Body of pancreas (tissue), 4 donors: ENCODE measurements around the gene RIN3. TPM values are rescaled to one million over a fixed set of nuclear protein-coding genes. Genes with fewer than 3 reads are reported as not detected.

Source experiments
- ATAC-seq: fragments of 150-250 bp; one replicate; pipeline ENCODE4 v1.9.1; 2016
- DNase-seq, 4 donors: peaks; one replicate each; pipeline ENCODE4 v3.0.0-alpha.2; 2019
- H3K27ac ChIP-seq, 4 donors: fragments of 200-600 bp; sonication (generic); 1 replicate in 3 of 4; 2 replicates in 1 of 4; pipeline versions ENCODE4 v1.5.1 to v1.6.1; 2016 to 2019; ENCODE audit warnings: mild to moderate bottlenecking in 1 of 4, mixed read lengths in 1 of 4, moderate library complexity in 1 of 4
- H3K27me3 ChIP-seq, 2 donors: fragments of 200-600 bp; sonication (generic); one replicate each; pipeline ENCODE4 v1.6.0; 2016; ENCODE audit warnings: mild to moderate bottlenecking in 1 of 2
- H3K36me3 ChIP-seq, 2 donors: fragments of 200-600 bp; sonication (generic); replicated peaks in 1 of 2; 2 replicates each; pipeline ENCODE4 v1.5.1; 2016; ENCODE audit warnings: low read depth in 2 of 2; ENCODE audit not compliant: insufficient read depth in 1 of 2
- H3K4me1 ChIP-seq: fragments of 200-600 bp; sonication (generic); one replicate; pipeline ENCODE4 v1.6.0; 2016
- H3K4me3 ChIP-seq, 2 donors: fragments of 200-600 bp; sonication (generic); 1 replicate in 1 of 2; 2 replicates in 1 of 2; pipeline ENCODE4 v1.5.1; 2016 to 2019
- H3K9me3 ChIP-seq, 3 donors: fragments of 200-600 bp; sonication (generic); 1 replicate in 2 of 3; 2 replicates in 1 of 3; pipeline ENCODE4 v1.5.1; 2016
- CTCF ChIP-seq, 7 experiments: fragments of 450-650 bp in 4 of 7; fragments of 200-600 bp in 3 of 7; sonication (generic) in 3 of 7; IDR thresholded peaks; one replicate each; pipeline ENCODE4 v1.5.1; 2016 to 2019; ENCODE audit warnings: antibody characterized with exemption in 7 of 7
- POLR2A ChIP-seq, 3 donors: fragments of 450-650 bp; IDR thresholded peaks; one replicate each; pipeline ENCODE4 v1.6.1; 2016; ENCODE audit warnings: antibody characterized with exemption in 3 of 3, mild to moderate bottlenecking in 2 of 3
- WGBS, 2 donors: methylation state at CpG; one replicate each; pipeline ENCODE4 v1.1.5; 2017; 5-methylcytosine and 5-hydroxymethylcytosine counted together
- intact Hi-C: fragments of 100-400 bp; cut with DNase I; formaldehyde crosslinking; loops from one replicate; pipeline ENCODE4 v1.15.1; 2023
- total RNA-seq, 2 donors: library from RNA; depleted of rRNA; stranded (reverse); fragments of >200 nt; gene quantifications; one replicate each; pipeline ENCODE4 v1.1.0, GENCODE V29; 2016

The RIN3 gene
- total RNA-seq, 2 donors from 2014 or later: 2.6 to 3.3 TPM

- TF ChIP-seq CTCF (IDR thresholded peaks at IDR 0.05) (no peak), POLR2A (IDR thresholded peaks at IDR 0.05) (no peak)
- H3K9me3 ChIP-seq: peaks cover 0 to 9% (median 0%) of the 10 kb centered on the region in 3 donors
- H3K36me3 ChIP-seq: no peaks in the 10 kb centered on the region
- peak overlapping the region in 1 of 4 donors; percentile 35 for H3K27ac ChIP-seq
- DNase-seq (peak in 1 of 4 donors; percentile 23), ATAC-seq (no peak)
- no peak overlapping the region for H3K4me3 ChIP-seq
- no peaks in the 10 kb centered on the region for H3K27me3 ChIP-seq
- WGBS, 2 donors: 64 to 92% methylated on average over 1 of the region's 1 CpG
- intact Hi-C loops: no loop called here
- H3K4me1 ChIP-seq: no peaks in the 10 kb centered on the region
These were observed 49.8 kb downstream of the RIN3 start for GRCh38 chr14:92563359-92563758.

- H3K36me3 ChIP-seq: no peaks in the 10 kb centered on the region
- no peak overlapping the region for H3K4me3 ChIP-seq
- ATAC-seq (no peak), DNase-seq (no peak)
- no peaks in the 10 kb centered on the region for H3K27me3 ChIP-seq
- no peaks in the 10 kb centered on the region for H3K4me1 ChIP-seq
- TF ChIP-seq CTCF (IDR thresholded peaks at IDR 0.05) (no peak), POLR2A (IDR thresholded peaks at IDR 0.05) (no peak)
- peaks cover 0 to 9% (median 0%) of the 10 kb centered on the region in 3 donors for H3K9me3 ChIP-seq
- WGBS, 2 donors: 76 to 81% methylated on average over 1 of the region's 1 CpG
- peak overlapping the region in 1 of 4 donors; percentile 35 for H3K27ac ChIP-seq
- intact Hi-C loops: no loop called here
These were observed 50.2 kb downstream of the RIN3 start for GRCh38 chr14:92563765-92564285.

- DNase-seq (peak in 1 of 4 donors; percentile 47), ATAC-seq (no peak)
- no peak overlapping the region for H3K4me3 ChIP-seq
- peak overlapping the region in 1 of 4 donors; percentile 35 for H3K27ac ChIP-seq
- TF ChIP-seq CTCF (IDR thresholded peaks at IDR 0.05) (no peak), POLR2A (IDR thresholded peaks at IDR 0.05) (no peak)
- no peaks in the 10 kb centered on the region for H3K4me1 ChIP-seq
- no peaks in the 10 kb centered on the region for H3K27me3 ChIP-seq
- WGBS, 2 donors: 70 to 83% methylated on average over 13 of the region's 13 CpGs
- H3K36me3 ChIP-seq: no peaks in the 10 kb centered on the region
- H3K9me3 ChIP-seq: peaks cover 0 to 9% (median 0%) of the 10 kb centered on the region in 3 donors
- intact Hi-C loops: no loop called here
These were observed 50.9 kb downstream of the RIN3 start for GRCh38 chr14:92564344-92565039.

GRCh38 chr14:92565040-92565717, 51.6 kb downstream of the RIN3 start:
- 59% methylated on average over 6 of the region's 6 CpGs for whole genome bisulfite sequencing, 2 donors
- no peak for ATAC-seq
- TF ChIP-seq CTCF (IDR thresholded peaks at IDR 0.05) (no peak), POLR2A (IDR thresholded peaks at IDR 0.05) (no peak)
- H3K36me3 ChIP-seq: no peaks in the 10 kb centered on the region
- no peak overlapping the region for H3K4me3 ChIP-seq
- no peak overlapping the region for H3K27ac ChIP-seq
- H3K9me3 ChIP-seq: peaks cover 0 to 9% (median 0%) of the 10 kb centered on the region in 3 donors
- DNase-seq: no peak
- H3K27me3 ChIP-seq: no peaks in the 10 kb centered on the region
- H3K4me1 ChIP-seq: no peaks in the 10 kb centered on the region
- intact Hi-C loops: no loop called here
